Liver (tissue), 9 donors: ENCODE data around the gene GCNT2. TPM values are rescaled to one million over a fixed set of nuclear protein-coding genes. Genes with fewer than 3 reads are reported as not detected.

ENCODE experiments used
- DNase-seq: peaks from one replicate; pipeline ENCODE4 v3.0.0-alpha.2; 2017; ENCODE audit warnings: low spot score
- H3K27ac ChIP-seq, 2 donors: one replicate each; pipeline ENCODE4 v1.7.0; 2013; ENCODE audit warnings: inconsistent platforms in 2 of 2, low read length in 2 of 2, control low read depth in 1 of 2, low read depth in 1 of 2, mild to moderate bottlenecking in 1 of 2
- H3K27me3 ChIP-seq, 4 donors: one replicate each; pipeline versions ENCODE4 v1.6.1 to v1.7.0; 2013; ENCODE audit warnings: low read length in 3 of 4, inconsistent platforms in 1 of 4, mild to moderate bottlenecking in 1 of 4, moderate library complexity in 1 of 4; ENCODE audit not compliant: control insufficient read depth in 4 of 4, insufficient read depth in 4 of 4
- H3K36me3 ChIP-seq, 4 donors: one replicate each; pipeline versions ENCODE4 v1.6.1 to v1.7.0; 2013; ENCODE audit warnings: low read length in 3 of 4, mild to moderate bottlenecking in 3 of 4, low read depth in 1 of 4, moderate library complexity in 1 of 4; ENCODE audit not compliant: control insufficient read depth in 4 of 4, insufficient read depth in 3 of 4
- H3K4me1 ChIP-seq, 4 donors: one replicate each; pipeline versions ENCODE4 v1.6.1 to v1.7.0; 2013; ENCODE audit warnings: low read length in 3 of 4, mild to moderate bottlenecking in 3 of 4, moderate library complexity in 1 of 4; ENCODE audit not compliant: control insufficient read depth in 4 of 4, insufficient read depth in 4 of 4
- H3K4me3 ChIP-seq, 3 donors: one replicate each; pipeline versions ENCODE4 v1.6.1 to v1.7.0; 2013; ENCODE audit warnings: low read length in 3 of 3, control low read depth in 1 of 3, low read depth in 1 of 3, mild to moderate bottlenecking in 1 of 3
- H3K9ac ChIP-seq, 2 donors: one replicate each; pipeline ENCODE4 v1.7.0; 2013; ENCODE audit warnings: low read length in 2 of 2, mild to moderate bottlenecking in 2 of 2, moderate library complexity in 2 of 2, control low read depth in 1 of 2, low read depth in 1 of 2
- H3K9me3 ChIP-seq, 4 donors: one replicate each; pipeline versions ENCODE4 v1.6.1 to v1.7.0; 2013; ENCODE audit warnings: low read length in 3 of 4; ENCODE audit not compliant: control insufficient read depth in 4 of 4
- ATF3 ChIP-seq: IDR thresholded peaks from 2 replicates; pipeline ENCODE4 v1.6.1; 2016; ENCODE audit warnings: antibody characterized with exemption
- CTCF ChIP-seq: fragments of 150-350 bp; IDR thresholded peaks from 2 replicates; pipeline ENCODE4 v1.5.1; 2017; ENCODE audit warnings: improper control_type of control experiment, low read depth, low read length; ENCODE audit not compliant: missing input control
- EGR1 ChIP-seq, 2 donors: IDR thresholded peaks; 2 replicates each; pipeline ENCODE4 v1.6.1; 2016 to 2018; ENCODE audit warnings: antibody characterized with exemption in 2 of 2, low read depth in 2 of 2
- FOXA1 ChIP-seq: IDR thresholded peaks from 2 replicates; pipeline ENCODE4 v1.6.1; 2016; ENCODE audit warnings: antibody characterized with exemption
- FOXA2 ChIP-seq: IDR thresholded peaks from 2 replicates; pipeline ENCODE4 v1.6.1; 2016; ENCODE audit warnings: antibody characterized with exemption
- GABPA ChIP-seq, 2 donors: IDR thresholded peaks in 1 of 2; conservative IDR thresholded peaks in 1 of 2; 2 replicates each; pipeline ENCODE4 v1.6.1; 2016; ENCODE audit warnings: antibody characterized with exemption in 2 of 2, mild to moderate bottlenecking in 1 of 2, moderate library complexity in 1 of 2
- HNF4A ChIP-seq, 2 donors: conservative IDR thresholded peaks; 2 replicates each; pipeline ENCODE4 v1.6.1; 2016; ENCODE audit warnings: antibody characterized with exemption in 2 of 2, mild to moderate bottlenecking in 2 of 2
- JUND ChIP-seq, 2 donors: IDR thresholded peaks; 2 replicates each; pipeline ENCODE4 v1.6.1; 2016; ENCODE audit warnings: antibody characterized with exemption in 2 of 2
- MAX ChIP-seq: IDR thresholded peaks from 2 replicates; pipeline ENCODE4 v1.6.1; 2016; ENCODE audit warnings: antibody characterized with exemption
- RAD21 ChIP-seq, 2 donors: IDR thresholded peaks; 2 replicates each; pipeline ENCODE4 v1.6.1; 2016; ENCODE audit warnings: antibody characterized with exemption in 2 of 2, mild to moderate bottlenecking in 2 of 2
- REST ChIP-seq: IDR thresholded peaks from 2 replicates; pipeline ENCODE4 v1.6.1; 2016; ENCODE audit warnings: antibody characterized with exemption, mild to moderate bottlenecking
- RXRA ChIP-seq, 2 donors: IDR thresholded peaks; 2 replicates each; pipeline ENCODE4 v1.6.1; 2017 to 2018; ENCODE audit warnings: antibody characterized with exemption in 2 of 2, mild to moderate bottlenecking in 1 of 2
- SP1 ChIP-seq: IDR thresholded peaks from 2 replicates; pipeline ENCODE4 v1.6.1; 2018; ENCODE audit warnings: antibody characterized with exemption, mild to moderate bottlenecking
- TAF1 ChIP-seq: conservative IDR thresholded peaks from 2 replicates; pipeline ENCODE4 v1.6.1; 2016; ENCODE audit warnings: antibody characterized with exemption, mild to moderate bottlenecking
- YY1 ChIP-seq: IDR thresholded peaks from 2 replicates; pipeline ENCODE4 v1.6.1; 2016; ENCODE audit warnings: antibody characterized with exemption, mild to moderate bottlenecking
- ZBTB33 ChIP-seq: IDR thresholded peaks from 2 replicates; pipeline ENCODE4 v1.6.1; 2016; ENCODE audit warnings: antibody characterized with exemption
- WGBS: extraction: QIAGEN DNeasy Blood & Tissue Kit; methylation state at CpG from one replicate; pipeline ENCODE4 v1.1.7; 2013; 5-methylcytosine and 5-hydroxymethylcytosine counted together
- polyA plus RNA-seq, 2 donors: library from polyadenylated mRNA; stranded (reverse) in 1 of 2; unstranded in 1 of 2; fragments of 200-250 nt in 1 of 2; fragments of >200 nt in 1 of 2; fragmentation: Nextera tagmentation in 1 of 2; extraction: Ambion mirVana in 1 of 2; gene quantifications; one replicate each; pipeline versions ENCODE4 v1.2.1 to v1.2.3, GENCODE V29; 2013 to 2015
- total RNA-seq, 2 donors: library from RNA; depleted of rRNA; stranded (reverse); fragments of >200 nt; gene quantifications; one replicate each; pipeline ENCODE4 v1.2.3, GENCODE V29; 2014
- donor health status: healthy.
- donor health status: healthy.
- donor health status: healthy.
- donor health status: healthy.
- donor health status: healthy.

Gene GCNT2
- total and polyA plus RNA-seq, 4 donors, result 2.8 to 16.7 (median 4.2) TPM

- Histone ChIP-seq H3K27me3 (no peaks in the 10 kb centered on the region), H3K4me1 (no peaks in the 10 kb centered on the region), H3K9me3 (no peaks in the 10 kb centered on the region), H3K4me3 (no peak overlapping the region), H3K36me3 (no peaks in the 10 kb centered on the region), H3K9ac (no peak overlapping the region), H3K27ac (no peak overlapping the region)
- 96% methylated on average over 46 of the region's 46 CpGs for WGBS
- no peak for DNase-seq
- TF ChIP-seq RAD21 (IDR thresholded peaks at IDR 0.05) (no peak), FOXA1 (no peak), FOXA2 (no peak), MAX (no peak), ZBTB33 (no peak), HNF4A (conservative IDR thresholded peaks at IDR 0.05) (no peak), JUND (IDR thresholded peaks at IDR 0.05) (no peak), CTCF (no peak), SP1 (no peak), REST (no peak), TAF1 (no peak), RXRA (IDR thresholded peaks at IDR 0.05) (no peak), YY1 (no peak), ATF3 (no peak), GABPA (IDR thresholded peaks at IDR 0.05 in 1 of 2, conservative IDR thresholded peaks at IDR 0.05 in 1 of 2) (no peak), EGR1 (IDR thresholded peaks at IDR 0.05; ENCODE audit: low read depth in 2 of 2) (no peak)
Measured at GRCh38 chr6:10482636-10483257, 38.4 kb upstream of the GCNT2 start.
